GM21723 (cell line): ENCODE measurements around the gene PCYT1A.
"Not testable (repeated sequence)": the region's sequence is repeated elsewhere in the genome, so short reads cannot be mapped to it uniquely, and the experiment has no call there.

Experiments used
- ATAC-seq: cut with Tn5 transposase; IDR thresholded peaks from one replicate; pipeline ENCODE4 v1.9.1; 2021; ENCODE audit warnings: mild to moderate bottlenecking, moderate library complexity; ENCODE audit not compliant: unreplicated experiment

Gene PCYT1A

DNA sequence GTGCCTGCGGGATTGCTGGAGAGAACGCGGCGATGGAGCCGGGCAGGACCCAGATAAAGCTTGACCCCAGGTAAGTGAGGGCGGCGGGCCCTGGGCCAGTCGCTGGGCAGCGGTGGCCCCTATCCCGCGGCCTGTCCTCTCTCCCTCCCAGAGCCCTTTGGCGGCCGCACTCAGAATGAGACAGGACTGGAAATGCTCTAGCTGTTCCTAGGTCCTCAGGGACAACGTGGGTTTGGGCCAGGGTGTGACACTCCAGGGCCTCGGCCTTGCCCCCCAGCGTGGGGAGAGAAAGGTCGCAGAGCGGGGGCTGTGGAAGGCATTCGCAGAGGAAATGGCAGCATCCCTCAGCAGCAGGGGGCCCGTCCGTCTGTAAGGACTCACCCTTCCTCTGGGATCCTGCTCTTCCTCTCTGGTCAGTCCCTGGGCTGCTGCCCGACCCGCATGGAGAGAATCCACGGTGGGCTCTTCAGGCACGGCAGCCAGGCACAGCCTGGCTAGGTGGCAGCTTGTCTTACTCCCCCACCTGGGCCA is 70.8 kb downstream of the PCYT1A start:
- ATAC-seq = no peak

DNA sequence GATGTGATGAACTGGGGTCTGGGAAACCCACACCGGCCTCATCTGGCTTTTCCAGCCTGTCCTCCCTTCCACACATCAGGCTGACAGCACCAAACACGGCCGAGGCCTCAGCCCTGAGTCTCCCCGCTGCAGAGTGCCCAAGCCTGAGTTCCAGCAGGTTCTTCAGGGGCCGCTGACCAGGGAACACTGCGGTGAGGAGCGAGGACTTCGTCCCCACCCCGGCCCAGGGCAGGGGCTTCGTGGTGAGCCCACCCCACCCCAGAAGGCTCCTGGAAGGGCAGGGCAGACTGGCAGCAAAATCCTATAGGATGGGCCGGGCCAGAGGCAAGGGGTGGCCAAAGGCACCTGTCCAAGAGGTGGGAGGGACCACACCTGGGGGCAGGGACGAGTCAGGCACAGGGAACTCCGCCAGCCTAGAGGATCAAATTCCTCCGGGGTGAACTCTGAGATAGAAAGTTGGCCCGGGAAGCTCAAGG is 71.4 kb downstream of the PCYT1A start, which contains the start of gene SLC51A:
SLC51A (plus strand) TSS at position 446 of the 476 bp plus-strand sequence. CDS start 179 bp downstream, outside the sequence.
- no peak for ATAC-seq

DNA sequence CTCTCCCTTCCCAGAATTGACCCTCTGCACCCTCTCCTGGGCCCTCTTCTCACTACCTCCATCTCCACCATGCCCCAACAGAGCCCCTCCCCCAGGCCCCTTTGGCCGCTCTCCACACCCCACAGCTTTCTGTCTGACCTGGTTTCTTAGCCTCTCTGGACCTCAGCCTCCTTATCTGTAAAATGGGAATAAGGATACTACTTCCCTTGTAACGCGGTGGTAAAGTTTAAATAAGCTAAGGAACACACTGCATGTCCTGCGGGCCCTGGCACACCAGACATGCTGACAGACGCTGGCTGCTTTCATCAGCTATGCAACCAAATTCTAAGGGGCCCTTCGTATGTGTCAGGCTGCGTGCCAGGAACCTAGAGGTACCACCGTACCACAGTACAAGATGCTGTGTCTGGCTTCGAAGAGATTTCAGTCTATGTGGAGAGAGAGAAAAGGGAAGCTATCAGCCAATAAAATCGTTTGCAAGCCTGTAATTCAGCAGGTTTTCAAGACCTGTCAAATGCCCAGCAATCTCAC is 72.0 kb downstream of the PCYT1A start:
- ATAC-seq = no peak

DNA sequence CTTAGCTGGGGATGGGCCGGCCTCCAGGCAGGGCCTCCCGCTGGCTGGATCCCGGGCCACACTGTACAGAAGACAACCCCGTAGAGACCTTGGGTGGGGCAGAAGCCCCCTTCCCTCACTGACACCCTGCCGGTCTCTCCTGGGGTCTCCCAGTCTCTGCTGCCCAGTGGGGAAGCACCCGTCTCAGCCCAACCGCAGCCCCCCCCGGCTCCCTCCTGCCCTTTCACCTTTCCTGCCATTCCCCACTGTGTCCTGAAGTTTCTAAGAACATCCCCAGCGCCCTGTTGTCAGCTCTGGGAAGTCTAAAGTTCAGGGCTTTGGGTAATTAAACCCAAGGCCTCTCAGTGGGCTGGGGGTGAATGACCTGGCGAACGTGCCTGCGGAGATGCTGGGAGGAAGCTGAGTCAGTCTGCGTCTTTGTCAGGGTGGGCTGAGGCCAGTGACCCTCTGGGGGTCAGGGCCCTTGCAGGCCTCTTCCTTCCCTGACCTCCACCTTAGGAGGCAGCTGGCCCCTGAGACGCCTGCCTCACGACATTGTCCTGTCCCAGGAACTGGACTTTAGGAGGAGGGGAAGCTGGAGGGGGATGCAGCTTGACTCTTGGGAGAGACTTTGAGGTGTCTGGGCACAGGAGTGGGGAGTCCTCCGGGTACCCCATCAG is 72.6 kb downstream of the PCYT1A start:
- ATAC-seq = no peak

DNA sequence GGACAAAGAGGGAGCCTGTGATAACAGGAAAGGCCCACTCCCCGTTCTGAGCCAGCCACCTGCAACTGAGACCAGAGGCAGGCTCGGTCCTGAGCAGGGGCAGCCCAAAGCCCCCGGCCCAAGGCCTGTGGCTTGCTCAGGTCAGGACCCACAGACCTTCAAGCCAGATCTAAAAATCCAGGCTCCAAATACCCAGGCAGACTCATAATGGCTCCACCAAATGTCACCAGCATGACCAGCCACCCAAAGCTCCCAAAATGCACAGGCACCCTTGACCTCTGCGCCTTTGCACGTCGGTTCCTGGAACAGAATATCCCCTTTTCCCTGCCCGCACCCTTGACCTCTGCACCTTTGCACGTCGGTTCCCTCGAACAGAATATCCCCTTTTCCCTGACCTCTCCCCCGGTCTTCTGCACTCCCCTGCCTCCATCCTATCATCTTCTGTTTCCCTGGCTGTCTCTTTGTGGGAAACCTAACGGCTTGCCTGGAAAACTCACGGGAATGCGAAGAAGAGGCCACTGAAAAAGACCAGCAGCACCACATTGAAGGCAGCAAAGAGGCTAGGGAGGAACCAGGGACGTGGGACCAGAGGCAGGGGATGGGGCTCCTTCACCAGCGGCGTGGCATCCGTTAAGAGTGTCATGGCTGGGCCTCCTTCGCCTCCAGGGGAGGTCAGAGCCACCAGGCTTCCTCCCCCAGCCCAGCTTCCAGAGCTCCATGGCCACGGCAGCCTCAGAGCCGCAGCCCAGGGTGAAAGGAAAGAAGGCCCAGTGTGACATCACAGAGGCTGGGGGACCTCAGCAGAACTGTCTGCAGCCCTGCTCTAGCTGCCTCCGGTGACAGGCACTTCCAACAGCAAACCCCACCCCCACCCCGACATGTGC is 76.6 kb downstream of the PCYT1A start, which contains the start of gene ZDHHC19:
ZDHHC19 (minus strand) TSS at position 728 of the 884 bp plus-strand sequence; CDS start at position 643, 85 bp downstream.
- ATAC-seq = no peak

DNA sequence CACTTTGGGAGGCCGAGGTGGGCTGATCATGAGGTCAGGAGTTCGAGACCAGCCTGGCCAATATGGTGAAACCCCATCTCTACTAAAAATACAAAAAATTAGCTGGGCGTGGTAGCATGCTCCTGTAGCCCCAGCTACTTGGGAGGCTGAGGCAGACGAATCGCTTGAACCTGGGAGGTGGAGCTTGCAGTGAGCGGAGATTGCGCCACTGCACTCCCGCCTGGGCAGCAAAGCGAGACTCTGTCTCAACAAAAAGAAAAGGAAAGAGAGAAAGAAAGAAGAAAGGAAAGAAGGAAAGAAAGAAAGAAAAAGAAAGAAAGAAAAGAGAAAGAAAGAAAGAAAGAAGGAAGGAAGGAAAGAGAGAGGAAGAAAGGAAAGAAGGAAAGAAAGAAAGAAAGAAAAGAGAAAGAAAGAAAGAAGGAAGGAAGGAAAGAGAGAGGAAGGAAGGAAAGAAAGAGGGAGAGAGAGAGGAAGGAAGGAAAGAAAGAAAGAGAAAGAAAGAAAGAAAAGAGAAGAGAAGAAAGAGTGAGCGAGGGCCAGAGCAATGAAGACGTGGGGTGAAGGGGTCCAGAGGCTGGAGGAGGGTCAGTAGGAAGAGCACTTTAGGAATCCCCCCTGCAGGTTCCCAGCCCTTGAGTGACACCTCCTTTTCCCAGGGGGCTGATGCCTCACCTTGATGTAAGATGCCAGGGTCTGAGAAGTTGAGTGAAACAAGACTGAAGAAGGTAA is 77.4 kb downstream of the PCYT1A start:
- ATAC-seq = not testable (repeated sequence)

- ATAC-seq = no peak
Measured at GRCh38 chr3:196208942-196209695, 78.4 kb downstream of the PCYT1A start.

- no peak for ATAC-seq
Measured at GRCh38 chr3:196207833-196208607, 79.5 kb downstream of the PCYT1A start.

- ATAC-seq = no peak
Measured at GRCh38 chr3:196207159-196207832, 80.2 kb downstream of the PCYT1A start.

- not testable (repeated sequence) for ATAC-seq
Measured at GRCh38 chr3:196205442-196206205, 81.9 kb downstream of the PCYT1A start.

DNA sequence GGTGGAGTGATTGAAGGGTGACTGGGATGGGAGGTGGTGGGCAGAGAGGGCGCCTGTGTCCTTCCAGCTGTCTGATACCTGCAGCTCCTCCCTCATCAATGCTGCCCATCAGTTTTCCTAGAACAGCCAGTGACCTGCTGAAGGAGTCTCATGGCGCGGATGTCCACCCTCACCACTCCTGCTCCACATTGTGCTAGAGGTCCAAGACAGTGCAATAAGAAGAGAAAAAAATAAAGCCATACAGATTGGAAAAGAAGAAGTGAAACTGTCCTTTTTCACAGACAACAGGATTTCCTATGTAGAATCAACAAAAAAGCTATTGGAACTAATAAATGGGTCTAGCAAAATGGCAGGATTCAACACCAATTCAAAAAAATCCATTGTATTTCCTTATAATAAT is 83.7 kb downstream of the PCYT1A start:
- no peak for ATAC-seq

GRCh38 chr3:196202516-196202970 is 85.0 kb downstream of the PCYT1A start:
- peak; percentile 70 for ATAC-seq

DNA sequence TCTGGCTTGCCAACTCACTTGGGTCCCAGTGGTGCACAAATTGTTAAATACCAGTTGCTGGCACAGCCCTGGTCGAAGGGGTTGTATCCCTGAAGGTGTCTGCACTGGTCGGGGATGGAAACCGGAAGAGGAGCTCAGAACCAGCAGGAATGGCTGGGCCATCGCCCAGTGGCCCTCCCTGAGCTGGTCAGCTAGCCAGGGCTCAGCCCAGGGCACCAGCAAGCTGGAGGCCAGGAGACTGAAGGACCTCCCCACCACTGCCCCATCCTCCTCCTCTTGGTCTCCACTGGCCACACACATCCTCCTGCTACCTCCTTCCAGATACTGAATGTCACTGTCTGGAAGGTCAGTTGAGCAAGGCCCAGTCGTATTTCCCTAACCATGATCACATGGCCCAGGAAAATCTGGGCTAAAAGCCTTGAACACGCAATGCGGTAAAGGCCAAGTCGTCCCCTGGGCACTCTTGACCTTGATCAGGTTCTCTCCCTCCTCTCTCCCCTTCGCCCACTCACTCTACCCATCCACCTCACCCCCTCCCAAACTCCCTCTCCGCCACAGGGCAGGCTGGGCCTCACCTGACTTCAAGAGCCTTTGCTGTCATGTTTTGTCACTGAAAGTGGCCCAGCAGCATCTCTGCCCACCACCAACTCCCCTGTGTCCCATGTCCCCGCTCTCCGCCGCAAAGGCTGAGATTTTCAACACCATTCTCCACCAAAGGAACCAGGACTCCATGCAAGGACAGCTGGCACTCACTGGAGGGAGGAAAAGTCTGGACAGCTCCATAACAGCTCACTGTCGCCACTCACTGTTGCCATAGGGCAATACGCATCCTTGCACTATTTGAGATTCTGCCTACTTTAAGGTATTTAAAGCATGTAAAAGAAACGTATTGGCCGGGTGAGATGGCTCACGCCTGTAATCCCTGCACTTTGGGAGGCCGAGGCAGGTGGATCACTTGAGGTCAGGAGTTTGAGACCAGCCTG is 88.5 kb downstream of the PCYT1A start:
- ATAC-seq = no peak

DNA sequence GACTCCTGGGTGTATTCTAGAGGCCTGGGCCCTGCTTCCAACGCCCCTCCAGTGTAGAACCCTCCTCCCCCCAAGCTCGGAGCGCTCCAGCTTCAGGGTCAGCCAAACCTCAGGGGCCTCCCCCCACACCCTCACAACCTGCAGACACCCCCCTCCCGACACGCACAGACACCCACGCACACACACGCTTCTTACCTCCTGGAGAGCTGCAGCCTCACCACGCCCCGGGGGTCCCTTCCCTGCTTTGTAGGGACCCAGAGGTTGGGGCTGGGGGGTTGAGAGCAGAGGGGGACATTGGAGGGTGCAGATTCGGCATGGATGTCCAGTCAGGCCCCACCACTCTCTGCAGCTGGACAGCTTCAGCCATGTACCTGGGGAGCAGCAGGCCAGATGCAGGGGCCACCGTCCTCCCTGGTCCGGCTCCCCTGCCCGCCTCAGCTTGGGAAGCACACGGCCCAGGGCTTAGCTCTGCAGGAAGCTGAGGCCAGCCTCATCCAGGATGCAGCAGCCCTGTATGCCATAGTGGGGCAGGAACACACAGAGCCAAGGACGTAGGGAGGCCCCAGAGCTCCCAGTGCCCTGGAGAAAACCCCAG is 89.3 kb downstream of the PCYT1A start:
- no peak for ATAC-seq

- no peak for ATAC-seq
Measured at GRCh38 chr3:196197524-196197923, 90.0 kb downstream of the PCYT1A start.

DNA sequence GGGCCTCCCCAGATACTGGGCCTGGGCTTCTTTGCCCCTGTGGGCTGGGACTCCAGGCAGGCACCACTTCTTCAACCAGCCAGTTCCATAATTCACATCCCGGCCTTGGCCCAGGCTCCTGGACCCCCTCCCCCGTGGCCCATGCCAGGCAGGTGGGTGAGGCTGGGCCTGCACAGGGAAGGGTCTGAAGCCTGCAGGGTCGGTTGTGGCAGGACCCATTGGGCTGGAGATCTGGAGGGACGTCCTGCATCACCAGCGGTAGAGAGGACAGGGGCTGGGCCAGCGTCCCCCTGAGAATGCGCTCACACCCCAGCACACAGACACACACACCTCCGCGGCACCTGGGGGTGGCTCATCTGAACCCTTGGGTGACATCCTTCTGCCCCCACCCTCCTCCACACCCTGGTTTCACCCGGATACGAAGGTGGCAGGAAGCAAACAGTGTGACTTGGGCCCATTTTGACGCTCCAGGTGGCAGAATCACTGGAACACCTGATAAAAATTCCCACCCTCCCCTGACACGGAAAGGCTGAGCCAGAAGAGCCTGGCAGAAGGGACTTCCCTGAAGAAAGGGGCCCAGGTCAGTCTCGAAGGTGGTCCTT is 91.8 kb downstream of the PCYT1A start:
- no peak for ATAC-seq
